ENCODE results near the gene C2CD5. TPM values are rescaled to one million over a fixed set of nuclear protein-coding genes. Genes with fewer than 3 reads are reported as not detected.

C2CD5 gene
- total RNA-seq, 1 donor from 2014 or later, result 6.6 TPM

DNA sequence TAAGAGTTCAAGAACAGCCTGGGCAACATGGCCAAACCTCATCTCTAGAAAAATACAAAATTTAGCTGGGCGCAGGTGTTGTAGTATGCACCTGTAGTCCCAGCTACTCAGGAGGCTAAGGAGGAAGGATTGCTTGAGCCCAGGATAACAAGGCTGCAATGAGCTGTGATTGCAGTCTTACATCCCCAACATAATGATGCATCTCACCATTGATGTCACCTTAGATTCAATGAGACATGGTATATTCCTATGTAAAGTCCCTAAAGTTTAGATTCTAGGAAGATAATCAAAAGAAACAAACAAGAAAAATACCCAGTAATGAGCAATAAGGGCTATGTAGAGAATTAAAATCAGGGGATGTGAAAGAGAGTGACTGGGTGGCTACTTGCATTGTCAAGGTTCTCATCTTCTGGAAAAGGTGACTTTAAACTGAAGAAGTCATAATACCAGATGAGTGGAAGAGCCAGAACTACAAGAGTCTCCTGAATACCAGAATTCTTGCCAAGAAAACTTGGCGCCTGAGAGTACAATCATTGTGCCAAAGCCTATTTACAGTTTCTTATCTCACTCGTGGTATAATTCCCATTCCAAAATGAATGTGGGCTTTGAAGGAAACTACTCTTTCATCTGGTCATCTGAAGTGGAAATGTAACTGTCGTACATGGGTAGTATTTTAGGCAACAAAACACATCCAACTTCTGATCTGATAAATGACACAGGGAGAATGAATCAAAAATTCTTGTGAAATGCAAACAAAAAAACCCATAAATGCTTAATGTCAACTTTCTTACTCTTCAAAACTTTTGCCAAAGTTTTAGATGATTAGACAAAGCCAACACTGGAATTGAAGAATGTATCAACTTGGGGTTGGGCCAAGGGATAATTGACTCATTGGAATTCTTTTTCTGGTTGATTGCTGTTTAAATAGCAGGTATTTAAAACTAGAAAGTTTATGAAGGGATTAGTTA, 128.7 kb downstream of the C2CD5 start:
- TF ChIP-seq, protein P1, sequence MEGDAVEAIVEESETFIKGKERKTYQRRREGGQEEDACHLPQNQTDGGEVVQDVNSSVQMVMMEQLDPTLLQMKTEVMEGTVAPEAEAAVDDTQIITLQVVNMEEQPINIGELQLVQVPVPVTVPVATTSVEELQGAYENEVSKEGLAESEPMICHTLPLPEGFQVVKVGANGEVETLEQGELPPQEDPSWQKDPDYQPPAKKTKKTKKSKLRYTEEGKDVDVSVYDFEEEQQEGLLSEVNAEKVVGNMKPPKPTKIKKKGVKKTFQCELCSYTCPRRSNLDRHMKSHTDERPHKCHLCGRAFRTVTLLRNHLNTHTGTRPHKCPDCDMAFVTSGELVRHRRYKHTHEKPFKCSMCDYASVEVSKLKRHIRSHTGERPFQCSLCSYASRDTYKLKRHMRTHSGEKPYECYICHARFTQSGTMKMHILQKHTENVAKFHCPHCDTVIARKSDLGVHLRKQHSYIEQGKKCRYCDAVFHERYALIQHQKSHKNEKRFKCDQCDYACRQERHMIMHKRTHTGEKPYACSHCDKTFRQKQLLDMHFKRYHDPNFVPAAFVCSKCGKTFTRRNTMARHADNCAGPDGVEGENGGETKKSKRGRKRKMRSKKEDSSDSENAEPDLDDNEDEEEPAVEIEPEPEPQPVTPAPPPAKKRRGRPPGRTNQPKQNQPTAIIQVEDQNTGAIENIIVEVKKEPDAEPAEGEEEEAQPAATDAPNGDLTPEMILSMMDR (IDR thresholded peaks at IDR 0.05; ENCODE audit: insufficient read depth, low read length, severe bottlenecking), result no peak
- FAIRE-seq, result no peak

DNA sequence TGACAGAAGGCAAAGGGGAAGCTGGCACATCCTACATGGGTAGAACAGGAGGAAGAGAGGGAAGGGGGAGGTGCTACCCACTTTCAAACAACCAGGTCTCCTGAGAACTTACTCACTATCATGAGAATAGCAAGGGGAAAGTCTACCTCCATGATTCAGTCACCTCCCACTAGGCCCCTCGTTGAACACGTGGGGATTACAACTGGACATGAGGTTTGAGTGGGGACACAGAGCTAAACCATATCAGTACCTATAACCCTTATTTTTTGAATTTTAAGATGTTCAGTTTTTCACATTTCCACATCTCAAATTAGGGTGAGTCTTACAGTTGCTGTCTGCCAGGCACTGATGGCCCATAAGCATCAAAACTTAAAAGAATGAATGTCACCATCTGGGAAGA, 129.6 kb downstream of the C2CD5 start:
- FAIRE-seq, result no peak
- no peak for DNase-seq (ENCODE audit: low read depth)
- Histone ChIP-seq H3K36me3 (ENCODE audit: control insufficient read depth, insufficient read depth, low read length) (no peaks in the 10 kb centered on the region), H3K4me3 (ENCODE audit: low read depth, low read length) (no peak overlapping the region), H3K27me3 (ENCODE audit: control insufficient read depth, insufficient read depth, low read length) (no peaks in the 10 kb centered on the region)
- TF ChIP-seq, protein P1 (IDR thresholded peaks at IDR 0.05; ENCODE audit: insufficient read depth, low read length, severe bottlenecking), result no peak

More for the DNA sequence above, 128.7 kb downstream of the C2CD5 start:
- no peaks in the 10 kb centered on the region for H3K36me3 ChIP-seq (ENCODE audit: control insufficient read depth, insufficient read depth, low read length)
- DNase-seq (ENCODE audit: low read depth), result peak; percentile 36
- no peaks in the 10 kb centered on the region for H3K27me3 ChIP-seq (ENCODE audit: control insufficient read depth, insufficient read depth, low read length)
- no peak overlapping the region for H3K4me3 ChIP-seq (ENCODE audit: low read depth, low read length)

DNA sequence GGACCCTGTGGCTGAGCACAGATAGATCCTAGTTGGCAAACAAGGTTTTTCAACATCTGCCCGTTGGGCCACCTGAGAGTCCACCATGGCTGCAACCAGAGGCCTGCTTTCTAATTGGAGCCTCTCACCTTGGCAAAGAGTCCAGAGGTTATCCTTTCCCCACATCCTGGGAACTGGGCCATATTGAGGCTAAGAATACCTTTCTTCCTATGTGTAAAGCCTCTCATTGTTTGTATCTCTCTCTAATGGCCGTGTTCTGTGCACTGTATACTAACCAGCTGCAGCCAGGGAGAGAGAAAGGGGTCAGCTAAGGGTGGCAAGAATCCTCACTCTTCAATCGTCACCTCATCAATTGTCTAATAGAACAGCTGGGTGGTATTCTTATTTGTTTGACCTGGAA, 130.8 kb downstream of the C2CD5 start:
- Histone ChIP-seq H3K4me3 (ENCODE audit: low read depth, low read length) (no peak overlapping the region), H3K36me3 (ENCODE audit: control insufficient read depth, insufficient read depth, low read length) (no peaks in the 10 kb centered on the region), H3K27me3 (ENCODE audit: control insufficient read depth, insufficient read depth, low read length) (no peaks in the 10 kb centered on the region)
- DNase-seq (ENCODE audit: low read depth) (no peak), FAIRE-seq (no peak)
- TF ChIP-seq, protein P1 (IDR thresholded peaks at IDR 0.05; ENCODE audit: insufficient read depth, low read length, severe bottlenecking), result no peak

DNA sequence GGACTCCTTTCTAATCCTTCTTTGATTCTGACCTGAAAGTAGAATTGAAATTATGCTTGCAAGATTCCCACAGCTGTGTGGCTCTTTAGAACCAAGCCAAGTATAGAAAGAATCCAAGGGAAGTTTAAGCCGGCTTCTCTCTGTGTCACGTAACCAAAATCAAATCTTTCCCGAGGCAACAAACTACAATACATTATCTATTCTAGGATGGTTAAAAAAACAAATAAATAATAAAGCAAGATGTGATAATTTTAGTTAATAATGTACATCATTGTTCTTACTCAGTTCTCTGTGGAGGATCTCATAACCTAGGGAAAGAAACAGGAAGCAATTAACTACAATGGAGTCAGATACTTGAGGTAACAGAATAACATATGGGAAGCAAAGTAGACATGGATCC, 131.8 kb downstream of the C2CD5 start:
- Histone ChIP-seq H3K27me3 (ENCODE audit: control insufficient read depth, insufficient read depth, low read length) (no peaks in the 10 kb centered on the region), H3K36me3 (ENCODE audit: control insufficient read depth, insufficient read depth, low read length) (no peaks in the 10 kb centered on the region), H3K4me3 (ENCODE audit: low read depth, low read length) (no peak overlapping the region)
- FAIRE-seq, result no peak
- TF ChIP-seq, protein P1 (IDR thresholded peaks at IDR 0.05; ENCODE audit: insufficient read depth, low read length, severe bottlenecking), result no peak
- DNase-seq (ENCODE audit: low read depth), result no peak

DNA sequence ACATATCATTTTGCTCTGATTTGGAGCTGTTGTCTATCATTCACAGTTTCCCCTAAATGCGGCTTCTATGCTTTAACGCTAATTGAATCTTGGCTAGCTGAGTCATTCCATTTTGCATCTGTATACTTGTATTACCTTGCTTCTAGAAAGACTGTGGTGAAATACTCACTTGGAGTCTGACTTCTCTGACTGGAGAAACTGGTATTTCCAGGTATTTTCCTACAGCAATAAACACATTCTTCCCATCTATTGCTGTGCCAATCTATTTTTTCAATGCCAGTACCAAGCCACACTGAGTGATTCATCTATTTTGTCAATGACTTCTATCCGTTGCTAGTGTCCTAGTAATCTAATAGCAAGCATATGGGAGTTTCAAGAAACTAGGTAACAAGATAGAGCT, 133.9 kb downstream of the C2CD5 start:
- H3K27me3 ChIP-seq (ENCODE audit: control insufficient read depth, insufficient read depth, low read length), result no peaks in the 10 kb centered on the region
- peak; percentile 62 for FAIRE-seq
- peak; percentile 99 for DNase-seq (ENCODE audit: low read depth)
- TF ChIP-seq, protein P1 (IDR thresholded peaks at IDR 0.05; ENCODE audit: insufficient read depth, low read length, severe bottlenecking), result no peak
- no peak overlapping the region for H3K4me3 ChIP-seq (ENCODE audit: low read depth, low read length)
- H3K36me3 ChIP-seq (ENCODE audit: control insufficient read depth, insufficient read depth, low read length), result no peaks in the 10 kb centered on the region
